Fibroblast of mammary gland (primary cell): ENCODE results near the gene DGCR2.
A peak's percentile ranks its signal among the peaks of the same experiment; 100 is the strongest.

Experiments
- DNase-seq: peaks from one replicate; pipeline ENCODE4 v3.0.0-alpha.2; 2010; ENCODE audit warnings: low read depth
- H3K4me3 ChIP-seq: 2 replicates; pipeline ENCODE4 v1.5.1; 2011; ENCODE audit warnings: low read depth, mild to moderate bottlenecking, low read length, moderate library complexity; ENCODE audit not compliant: control insufficient read depth
- CTCF ChIP-seq: conservative IDR thresholded peaks from 2 replicates; pipeline ENCODE4 v1.5.1; 2011; ENCODE audit warnings: low read depth, low read length, inconsistent platforms; ENCODE audit not compliant: control insufficient read depth, insufficient read depth

DGCR2 gene

GRCh38 chr22:19107730-19108074 lies 14.5 kb downstream of the DGCR2 start:
- TF ChIP-seq CTCF = no peak
- DNase-seq = no peak
- no peak overlapping the region for H3K4me3 ChIP-seq

- DNase-seq = no peak
- H3K4me3 ChIP-seq = no peak overlapping the region
- TF ChIP-seq CTCF = no peak
Observed at GRCh38 chr22:19106886-19107729, 15.1 kb downstream of the DGCR2 start.

- H3K4me3 ChIP-seq = no peak overlapping the region
- no peak for DNase-seq
- TF ChIP-seq CTCF = peak; percentile 27
Observed at GRCh38 chr22:19105867-19106802, 16.1 kb downstream of the DGCR2 start.

GRCh38 chr22:19105456-19105855 lies 16.8 kb downstream of the DGCR2 start:
- no peak overlapping the region for H3K4me3 ChIP-seq
- no peak for TF ChIP-seq CTCF
- DNase-seq = no peak

- H3K4me3 ChIP-seq = no peak overlapping the region
- no peak for TF ChIP-seq CTCF
- no peak for DNase-seq
Observed at GRCh38 chr22:19103880-19104821, 18.1 kb downstream of the DGCR2 start.

- H3K4me3 ChIP-seq = no peak overlapping the region
- TF ChIP-seq CTCF = no peak
- DNase-seq = no peak
Observed at GRCh38 chr22:19098157-19098556, 24.1 kb downstream of the DGCR2 start.
